Upper lobe of right lung (tissue), 1 donor: ENCODE measurements around the gene KLHDC7A. TPM values are rescaled to one million over a fixed set of nuclear protein-coding genes. Genes with fewer than 3 reads are reported as not detected.

Experiments used
- ATAC-seq: fragments of 200-7000 bp; cut with Tn5 transposase; one replicate; pipeline ENCODE4 v1.9.1; 2020; ENCODE audit warnings: mild to moderate bottlenecking, moderate library complexity
- DNase-seq: peaks from one replicate; pipeline ENCODE4 v3.0.0-alpha.2; 2020
- H3K27ac ChIP-seq: fragments of 200-600 bp; one replicate; pipeline ENCODE4 v1.8.0; 2022
- H3K27me3 ChIP-seq: fragments of 200-600 bp; one replicate; pipeline ENCODE4 v1.8.0; 2022; ENCODE audit warnings: mild to moderate bottlenecking
- H3K36me3 ChIP-seq: fragments of 200-600 bp; one replicate; pipeline ENCODE4 v1.8.0; 2022
- H3K4me1 ChIP-seq: fragments of 200-600 bp; one replicate; pipeline ENCODE4 v1.8.0; 2022
- H3K4me3 ChIP-seq: fragments of 200-600 bp; one replicate; pipeline ENCODE4 v1.8.0; 2022; ENCODE audit warnings: mild to moderate bottlenecking
- H3K9me3 ChIP-seq: fragments of 200-600 bp; one replicate; pipeline ENCODE4 v1.8.0; 2022
- CTCF ChIP-seq: fragments of 200-600 bp; IDR thresholded peaks from one replicate; pipeline ENCODE4 v1.8.0; 2022; ENCODE audit warnings: antibody characterized with exemption
- intact Hi-C: fragments of 100-400 bp; cut with DNase I; formaldehyde crosslinking; loops from one replicate; pipeline ENCODE4 v1.11.0; 2022
- total RNA-seq: library from RNA; stranded (reverse); fragmentation: NEBNext Ultra II Directional; extraction: Animal tissue kit (Norgen Biotek cat#: 25700); gene quantifications from one replicate; pipeline ENCODE4 v1.2.1, GENCODE V29; 2021
- donor health status: DM: no; HTN: yes; CAD: no; lungs with severe emphysema.

The KLHDC7A gene
- total RNA-seq, 1 donor from 2014 or later: 1.3 TPM

GRCh38 chr1:18491168-18491567, 10.4 kb downstream of the KLHDC7A start:
- ATAC-seq: peak; percentile 56
- H3K4me1 ChIP-seq: no peaks in the 10 kb centered on the region

GRCh38 chr1:18494304-18494703, 13.6 kb downstream of the KLHDC7A start:
- H3K9me3 ChIP-seq: no peaks in the 10 kb centered on the region
- no peak overlapping the region for H3K27ac ChIP-seq
- no peak overlapping the region for H3K4me3 ChIP-seq
- no peaks in the 10 kb centered on the region for H3K36me3 ChIP-seq
- DNase-seq (no peak), ATAC-seq (peak; percentile 36)
- H3K27me3 ChIP-seq: peaks cover 15% of the 10 kb centered on the region
- TF ChIP-seq CTCF: no peak
- H3K4me1 ChIP-seq: no peaks in the 10 kb centered on the region
- intact Hi-C loops: no loop called here

More at GRCh38 chr1:18491168-18491567, 10.4 kb downstream of the KLHDC7A start:
- Histone ChIP-seq H3K4me3 (no peak overlapping the region), H3K27me3 (no peaks in the 10 kb centered on the region), H3K9me3 (no peaks in the 10 kb centered on the region), H3K27ac (no peak overlapping the region), H3K36me3 (no peaks in the 10 kb centered on the region)
- TF ChIP-seq CTCF: no peak
- intact Hi-C loops: no loop called here
- DNase-seq: no peak

- DNase-seq (no peak), ATAC-seq (peak; percentile 66)
- Histone ChIP-seq H3K9me3 (no peaks in the 10 kb centered on the region), H3K4me1 (no peaks in the 10 kb centered on the region), H3K36me3 (no peaks in the 10 kb centered on the region), H3K27ac (no peak overlapping the region), H3K27me3 (peaks cover 17% of the 10 kb centered on the region), H3K4me3 (no peak overlapping the region)
- TF ChIP-seq CTCF: no peak
- intact Hi-C loops: no loop called here
These were observed 14.9 kb downstream of the KLHDC7A start for GRCh38 chr1:18495635-18496034.

GRCh38 chr1:18496056-18496455, 15.3 kb downstream of the KLHDC7A start:
- no peak for DNase-seq
- Histone ChIP-seq H3K27ac (no peak overlapping the region), H3K36me3 (no peaks in the 10 kb centered on the region), H3K4me1 (no peaks in the 10 kb centered on the region), H3K9me3 (no peaks in the 10 kb centered on the region), H3K4me3 (no peak overlapping the region), H3K27me3 (peaks cover 17% of the 10 kb centered on the region)
- no peak for TF ChIP-seq CTCF
- intact Hi-C loops: no loop called here
- ATAC-seq: no peak

GRCh38 chr1:18496497-18497235, 15.9 kb downstream of the KLHDC7A start:
- Histone ChIP-seq H3K4me1 (no peaks in the 10 kb centered on the region), H3K36me3 (no peaks in the 10 kb centered on the region), H3K27me3 (peaks cover 17% of the 10 kb centered on the region), H3K9me3 (no peaks in the 10 kb centered on the region), H3K27ac (no peak overlapping the region), H3K4me3 (no peak overlapping the region)
- intact Hi-C loops: no loop called here
- ATAC-seq (no peak), DNase-seq (no peak)
- TF ChIP-seq CTCF: no peak
